ENCODE data around the gene CCDC171.
A peak's percentile ranks its signal among the peaks of the same experiment; 100 is the strongest.
"Not testable (repeated sequence)": the region's sequence is repeated elsewhere in the genome, so short reads cannot be mapped to it uniquely, and the experiment has no call there.

CCDC171 gene

DNA sequence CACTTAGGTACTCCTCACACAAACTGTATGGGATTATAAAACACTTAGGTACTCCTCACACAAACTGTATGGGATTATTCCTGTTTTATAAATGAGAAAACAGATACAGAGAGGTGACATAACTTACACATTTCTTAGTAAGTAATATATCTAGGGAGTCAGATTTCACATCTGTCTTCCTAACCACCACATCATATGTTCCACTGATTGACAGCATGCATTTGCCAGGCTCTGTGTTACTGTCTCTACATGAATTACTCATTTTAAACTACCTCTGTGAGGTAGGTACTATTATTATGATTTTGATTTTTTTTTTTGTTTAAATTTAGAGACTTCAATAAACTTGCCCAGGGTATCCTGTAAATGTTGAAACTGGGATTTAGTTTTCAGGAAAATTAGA is 232.7 kb downstream of the CCDC171 start:
- no peak for DNase-seq (ENCODE audit: low read depth)
- TF ChIP-seq, protein P1, sequence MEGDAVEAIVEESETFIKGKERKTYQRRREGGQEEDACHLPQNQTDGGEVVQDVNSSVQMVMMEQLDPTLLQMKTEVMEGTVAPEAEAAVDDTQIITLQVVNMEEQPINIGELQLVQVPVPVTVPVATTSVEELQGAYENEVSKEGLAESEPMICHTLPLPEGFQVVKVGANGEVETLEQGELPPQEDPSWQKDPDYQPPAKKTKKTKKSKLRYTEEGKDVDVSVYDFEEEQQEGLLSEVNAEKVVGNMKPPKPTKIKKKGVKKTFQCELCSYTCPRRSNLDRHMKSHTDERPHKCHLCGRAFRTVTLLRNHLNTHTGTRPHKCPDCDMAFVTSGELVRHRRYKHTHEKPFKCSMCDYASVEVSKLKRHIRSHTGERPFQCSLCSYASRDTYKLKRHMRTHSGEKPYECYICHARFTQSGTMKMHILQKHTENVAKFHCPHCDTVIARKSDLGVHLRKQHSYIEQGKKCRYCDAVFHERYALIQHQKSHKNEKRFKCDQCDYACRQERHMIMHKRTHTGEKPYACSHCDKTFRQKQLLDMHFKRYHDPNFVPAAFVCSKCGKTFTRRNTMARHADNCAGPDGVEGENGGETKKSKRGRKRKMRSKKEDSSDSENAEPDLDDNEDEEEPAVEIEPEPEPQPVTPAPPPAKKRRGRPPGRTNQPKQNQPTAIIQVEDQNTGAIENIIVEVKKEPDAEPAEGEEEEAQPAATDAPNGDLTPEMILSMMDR (conservative IDR thresholded peaks at IDR 0.05; ENCODE audit: low read length): no peak
- H3K4me3 ChIP-seq (ENCODE audit: low read length): no peak overlapping the region

DNA sequence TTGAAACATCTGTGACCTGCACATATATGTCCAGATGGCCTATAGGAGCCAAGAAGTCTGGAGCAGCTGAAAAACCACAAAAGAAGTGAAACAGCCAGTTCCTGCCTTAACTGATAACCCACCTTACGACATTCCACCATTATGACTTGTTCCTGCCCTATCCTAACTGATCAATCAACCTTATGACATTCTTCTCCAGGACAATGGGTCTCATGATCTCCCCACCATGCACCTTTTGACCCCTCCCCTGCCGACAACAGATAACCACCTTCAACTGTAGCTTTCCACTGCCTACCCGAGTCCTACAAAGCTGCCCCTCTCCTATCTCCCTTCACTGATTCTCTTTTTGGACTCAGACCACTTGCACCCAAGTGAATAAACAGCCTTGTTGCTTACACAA is 233.8 kb downstream of the CCDC171 start:
- no peak for DNase-seq (ENCODE audit: low read depth)
- TF ChIP-seq, protein P1 (conservative IDR thresholded peaks at IDR 0.05; ENCODE audit: low read length): no peak

DNA sequence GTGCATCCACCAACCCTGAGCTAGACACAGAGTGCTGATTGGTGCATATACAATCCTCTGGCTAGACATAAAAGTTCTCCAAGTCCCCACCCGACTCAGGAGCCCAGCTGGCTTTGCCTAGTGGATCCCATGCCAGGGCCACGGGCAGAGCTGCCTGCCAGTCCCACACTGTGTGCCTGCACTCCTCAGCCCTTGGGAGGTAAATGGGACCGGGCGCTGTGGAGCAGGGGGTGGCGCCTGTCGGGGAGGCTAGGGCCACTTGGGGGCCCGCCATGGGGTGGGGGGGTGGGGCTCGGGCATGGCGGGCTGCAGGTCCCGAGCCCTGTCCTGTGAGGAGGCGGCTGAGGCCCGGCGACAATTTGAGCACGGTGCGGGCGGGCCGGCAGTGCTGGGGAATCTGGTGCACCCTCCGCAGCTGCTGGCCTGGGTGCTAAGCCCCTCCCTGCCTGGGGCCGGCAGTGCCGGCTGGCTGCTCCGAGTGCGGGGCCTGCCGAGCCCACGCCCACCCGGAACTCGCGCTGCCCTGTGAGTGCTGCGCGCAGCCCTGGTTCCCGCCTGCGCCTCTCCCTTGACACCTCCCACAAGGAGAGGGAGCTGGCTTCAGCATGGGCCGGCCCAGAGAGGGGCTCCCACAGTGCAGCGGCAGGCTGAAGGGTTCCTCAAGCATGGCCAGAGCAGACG is 257.5 kb downstream of the CCDC171 start:
- H3K4me3 ChIP-seq (ENCODE audit: low read length); DNase-seq (ENCODE audit: low read depth): not testable (repeated sequence)

More for the DNA sequence above, 233.8 kb downstream of the CCDC171 start:
- H3K4me3 ChIP-seq (ENCODE audit: low read length): no peak overlapping the region

DNA sequence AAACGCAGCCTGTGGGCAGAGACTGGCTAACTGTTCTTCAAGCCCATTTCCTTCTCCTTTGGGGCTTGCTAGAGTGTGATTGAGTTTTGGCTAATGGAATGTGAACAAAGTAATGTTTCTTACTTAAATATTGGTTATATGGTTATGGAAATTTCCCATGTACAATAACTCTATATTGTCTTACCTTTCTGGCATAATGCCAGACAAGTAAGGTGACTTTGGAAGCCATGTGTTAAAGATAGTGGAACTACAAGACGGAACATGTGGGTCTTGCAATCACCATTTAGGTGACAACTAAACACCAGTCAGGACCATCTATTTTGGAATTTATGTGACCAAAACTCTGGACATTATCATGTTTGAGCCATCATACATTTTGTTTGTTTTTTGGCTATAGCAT is 260.2 kb downstream of the CCDC171 start:
- DNase-seq (ENCODE audit: low read depth): no peak
- TF ChIP-seq, protein P1 (conservative IDR thresholded peaks at IDR 0.05; ENCODE audit: low read length): no peak
- H3K4me3 ChIP-seq (ENCODE audit: low read length): no peak overlapping the region

DNA sequence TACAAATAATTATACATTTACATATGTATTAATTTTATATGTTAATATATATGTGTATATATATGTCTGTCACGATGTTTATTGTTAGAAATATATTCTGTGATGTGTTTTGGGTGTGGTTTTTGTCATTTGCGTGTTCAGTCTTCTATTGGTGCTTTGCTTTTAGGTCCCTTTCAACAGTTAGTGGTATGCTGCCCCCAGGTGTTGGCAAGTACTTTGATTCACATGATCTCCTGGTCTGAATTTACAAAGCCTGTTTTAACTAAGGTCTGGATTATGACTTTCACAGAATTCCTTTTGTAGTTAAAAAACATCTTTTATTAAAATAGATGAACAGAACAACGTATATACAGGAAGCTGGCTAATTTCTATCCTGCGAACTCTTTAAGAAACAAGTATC is 271.5 kb downstream of the CCDC171 start:
- H3K4me3 ChIP-seq (ENCODE audit: low read length): no peak overlapping the region
- no peak for DNase-seq (ENCODE audit: low read depth)
- TF ChIP-seq, protein P1 (conservative IDR thresholded peaks at IDR 0.05; ENCODE audit: low read length): no peak

DNA sequence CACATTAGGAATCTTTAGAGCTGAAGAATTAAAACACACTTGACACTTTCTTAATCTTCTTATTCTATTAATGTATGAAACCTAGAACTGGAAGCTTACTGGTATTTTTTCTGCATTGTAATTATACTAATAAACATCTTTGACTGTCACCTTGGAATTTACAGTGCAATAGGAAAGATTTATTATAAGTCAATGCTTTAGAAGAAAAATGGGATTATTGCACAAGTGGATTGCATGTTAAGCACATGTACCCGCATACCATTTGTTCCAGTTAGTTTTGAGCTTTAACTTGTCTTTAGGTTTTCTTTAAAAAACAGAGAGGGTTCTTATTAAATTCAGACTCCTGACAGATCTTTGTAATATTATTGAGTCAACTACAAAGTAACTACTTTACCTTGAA is 278.5 kb downstream of the CCDC171 start:
- peak; percentile 23 for DNase-seq (ENCODE audit: low read depth)
- TF ChIP-seq, protein P1 (conservative IDR thresholded peaks at IDR 0.05; ENCODE audit: low read length): no peak
- H3K4me3 ChIP-seq (ENCODE audit: low read length): no peak overlapping the region

DNA sequence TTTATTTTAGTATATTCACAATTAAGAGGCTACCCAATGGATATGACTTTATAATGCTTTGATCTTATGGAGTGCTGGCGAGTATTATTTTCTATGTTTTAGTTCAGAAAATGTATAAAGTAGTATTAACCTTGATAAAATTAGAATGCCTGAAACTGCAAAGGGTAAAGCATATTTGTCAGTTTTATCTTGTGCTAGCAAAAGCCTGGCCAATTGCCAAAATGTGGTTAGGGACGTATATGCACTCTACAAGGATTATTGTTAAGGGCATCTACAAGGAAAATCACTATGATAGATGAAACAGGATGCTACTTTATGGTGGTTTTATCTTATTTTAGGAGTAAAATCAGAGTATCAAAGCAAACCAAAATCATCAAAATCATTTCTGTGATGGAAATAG is 281.7 kb downstream of the CCDC171 start:
- no peak for DNase-seq (ENCODE audit: low read depth)
- no peak overlapping the region for H3K4me3 ChIP-seq (ENCODE audit: low read length)
- TF ChIP-seq, protein P1 (conservative IDR thresholded peaks at IDR 0.05; ENCODE audit: low read length): no peak

Measured in AG10803 (cell line).